Esophagus (tissue), 2 donors: ENCODE measurements around the gene PGBD5. TPM values are rescaled to one million over a fixed set of nuclear protein-coding genes. Genes with fewer than 3 reads are reported as not detected.

ENCODE experiments used
- H3K27ac ChIP-seq, 2 donors: one replicate each; pipeline ENCODE4 v1.5.1; 2013; ENCODE audit warnings: low read depth in 2 of 2, mild to moderate bottlenecking in 2 of 2, inconsistent platforms in 1 of 2, low read length in 1 of 2, moderate library complexity in 1 of 2
- H3K27me3 ChIP-seq, 2 donors: one replicate each; pipeline ENCODE4 v1.6.1; 2013; ENCODE audit warnings: low read length in 2 of 2, control low read depth in 1 of 2, mild to moderate bottlenecking in 1 of 2; ENCODE audit not compliant: insufficient read depth in 2 of 2, control insufficient read depth in 1 of 2
- H3K36me3 ChIP-seq, 2 donors: one replicate each; pipeline ENCODE4 v1.6.1; 2013; ENCODE audit warnings: low read length in 1 of 2; ENCODE audit not compliant: control insufficient read depth in 2 of 2, insufficient read depth in 2 of 2
- H3K4me1 ChIP-seq, 2 donors: one replicate each; pipeline ENCODE4 v1.6.1; 2013; ENCODE audit warnings: low read length in 1 of 2; ENCODE audit not compliant: control insufficient read depth in 2 of 2, insufficient read depth in 2 of 2
- H3K4me3 ChIP-seq, 2 donors: one replicate each; pipeline ENCODE4 v1.5.1; 2013; ENCODE audit warnings: low read length in 2 of 2, mild to moderate bottlenecking in 2 of 2, low read depth in 1 of 2, moderate library complexity in 1 of 2
- H3K9me3 ChIP-seq, 2 donors: one replicate each; pipeline ENCODE4 v1.6.1; 2013; ENCODE audit warnings: mild to moderate bottlenecking in 2 of 2, low read depth in 1 of 2, low read length in 1 of 2, moderate library complexity in 1 of 2; ENCODE audit not compliant: control insufficient read depth in 2 of 2, insufficient read depth in 1 of 2
- WGBS, 2 donors: extraction: QIAGEN DNeasy Blood & Tissue Kit; methylation state at CpG; one replicate each; pipeline ENCODE4 v1.1.7; 2013; 5-methylcytosine and 5-hydroxymethylcytosine counted together
- polyA plus RNA-seq, 2 donors: library from polyadenylated mRNA; stranded (reverse); fragments of 200-250 nt; gene quantifications; one replicate each; pipeline ENCODE4 v1.2.3, GENCODE V29; 2013
- donor health status: healthy with polysubstance abuse.
- donor health status: Bipolar disorder and iron deficiency.

PGBD5 gene
- polyA plus RNA-seq, 2 donors = 0.22 to 0.67 TPM

GRCh38 chr1:230350208-230350921 lies 75.8 kb downstream of the PGBD5 start:
- no peaks in the 10 kb centered on the region for H3K36me3 ChIP-seq
- no peaks in the 10 kb centered on the region for H3K4me1 ChIP-seq
- no peaks in the 10 kb centered on the region for H3K27me3 ChIP-seq
- no peaks in the 10 kb centered on the region for H3K9me3 ChIP-seq
- 75 to 79% methylated on average over 13 of the region's 13 CpGs for WGBS, 2 donors
- H3K4me3 ChIP-seq = no peak overlapping the region
- no peak overlapping the region for H3K27ac ChIP-seq

- WGBS, 2 donors = 42 to 49% methylated on average over 5 of the region's 5 CpGs
- H3K9me3 ChIP-seq = no peaks in the 10 kb centered on the region
Measured at GRCh38 chr1:230349020-230349393, 77.1 kb downstream of the PGBD5 start.

GRCh38 chr1:230348386-230349019 lies 77.6 kb downstream of the PGBD5 start:
- peaks cover 0 to 2% of the 10 kb centered on the region in 2 donors for H3K27me3 ChIP-seq
- no peaks in the 10 kb centered on the region for H3K9me3 ChIP-seq
- H3K4me1 ChIP-seq = no peaks in the 10 kb centered on the region
- 38 to 40% methylated on average over 9 of the region's 9 CpGs for WGBS, 2 donors
- no peaks in the 10 kb centered on the region for H3K36me3 ChIP-seq
- H3K4me3 ChIP-seq = no peak overlapping the region
- no peak overlapping the region for H3K27ac ChIP-seq

More at GRCh38 chr1:230349020-230349393, 77.1 kb downstream of the PGBD5 start:
- Histone ChIP-seq H3K36me3 (no peaks in the 10 kb centered on the region), H3K27ac (no peak overlapping the region), H3K4me1 (no peaks in the 10 kb centered on the region), H3K27me3 (no peaks in the 10 kb centered on the region), H3K4me3 (no peak overlapping the region)

- peaks cover 0 to 3% of the 10 kb centered on the region in 2 donors for H3K27me3 ChIP-seq
Measured at GRCh38 chr1:230347896-230348295, 78.2 kb downstream of the PGBD5 start.

GRCh38 chr1:230345139-230345885 lies 80.8 kb downstream of the PGBD5 start:
- 57 to 61% methylated on average over 7 of the region's 7 CpGs for WGBS, 2 donors
- H3K4me3 ChIP-seq = no peak overlapping the region
- H3K36me3 ChIP-seq = no peaks in the 10 kb centered on the region
- H3K27me3 ChIP-seq = peaks cover 0 to 3% of the 10 kb centered on the region in 2 donors
- no peak overlapping the region for H3K27ac ChIP-seq
- H3K9me3 ChIP-seq = no peaks in the 10 kb centered on the region
- no peaks in the 10 kb centered on the region for H3K4me1 ChIP-seq

More at GRCh38 chr1:230347896-230348295, 78.2 kb downstream of the PGBD5 start:
- no peaks in the 10 kb centered on the region for H3K4me1 ChIP-seq
- H3K4me3 ChIP-seq = no peak overlapping the region
- H3K9me3 ChIP-seq = no peaks in the 10 kb centered on the region
- 79 to 88% methylated on average over 7 of the region's 7 CpGs for WGBS, 2 donors
- no peak overlapping the region for H3K27ac ChIP-seq
- H3K36me3 ChIP-seq = no peaks in the 10 kb centered on the region

- H3K4me3 ChIP-seq = no peak overlapping the region
- no peaks in the 10 kb centered on the region for H3K36me3 ChIP-seq
- H3K4me1 ChIP-seq = no peaks in the 10 kb centered on the region
- H3K27ac ChIP-seq = no peak overlapping the region
- peaks cover 0 to 3% of the 10 kb centered on the region in 2 donors for H3K27me3 ChIP-seq
- 83 to 91% methylated on average over 2 of the region's 2 CpGs for WGBS, 2 donors
- no peaks in the 10 kb centered on the region for H3K9me3 ChIP-seq
Measured at GRCh38 chr1:230342699-230343098, 83.4 kb downstream of the PGBD5 start.

- H3K4me3 ChIP-seq = no peak overlapping the region
- WGBS, 2 donors = 38 to 46% methylated on average over 3 of the region's 3 CpGs
- no peaks in the 10 kb centered on the region for H3K36me3 ChIP-seq
- H3K27me3 ChIP-seq = peaks cover 0 to 3% of the 10 kb centered on the region in 2 donors
- H3K27ac ChIP-seq = no peak overlapping the region
- H3K9me3 ChIP-seq = no peaks in the 10 kb centered on the region
- no peaks in the 10 kb centered on the region for H3K4me1 ChIP-seq
Measured at GRCh38 chr1:230342019-230342418, 84.1 kb downstream of the PGBD5 start.

- no peaks in the 10 kb centered on the region for H3K4me1 ChIP-seq
- WGBS, 2 donors = 50 to 53% methylated on average over 3 of the region's 3 CpGs
Measured at GRCh38 chr1:230341162-230341546, 85.0 kb downstream of the PGBD5 start.

GRCh38 chr1:230340526-230341161 lies 85.5 kb downstream of the PGBD5 start:
- H3K4me3 ChIP-seq = no peak overlapping the region

More at GRCh38 chr1:230341162-230341546, 85.0 kb downstream of the PGBD5 start:
- Histone ChIP-seq H3K9me3 (no peaks in the 10 kb centered on the region), H3K27ac (no peak overlapping the region), H3K27me3 (peaks cover 0 to 3% of the 10 kb centered on the region in 2 donors), H3K4me3 (no peak overlapping the region), H3K36me3 (no peaks in the 10 kb centered on the region)

More at GRCh38 chr1:230340526-230341161, 85.5 kb downstream of the PGBD5 start:
- H3K27me3 ChIP-seq = peaks cover 0 to 3% of the 10 kb centered on the region in 2 donors
- H3K9me3 ChIP-seq = no peaks in the 10 kb centered on the region
- H3K4me1 ChIP-seq = no peaks in the 10 kb centered on the region
- WGBS, 2 donors = 86 to 89% methylated on average over 7 of the region's 7 CpGs
- no peak overlapping the region for H3K27ac ChIP-seq
- no peaks in the 10 kb centered on the region for H3K36me3 ChIP-seq
